PC-3 (cell line): ENCODE results near the gene PLEKHM3. TPM values are rescaled to one million over a fixed set of nuclear protein-coding genes. Genes with fewer than 3 reads are reported as not detected.

Experiments used
- ATAC-seq: fragments of 200-7000 bp; cut with Tn5 transposase; 2 replicates; pipeline ENCODE4 v1.9.1; 2020; ENCODE audit warnings: mild to moderate bottlenecking, moderate library complexity
- BruUV-seq: library from RNA; stranded (reverse); fragments of 400-500 nt; replicated peaks from 2 replicates; lab custom pipeline; 2021; lab: Mats Ljungman, UMichigan
- CTCF ChIA-PET: fragments of 300-600 bp; sonication (Branson Sonifier 250); formaldehyde crosslinking; loops from one replicate; lab custom pipeline; 2022; ENCODE audit warnings: antibody characterized with exemption; lab: Charles Lee
- POLR2A ChIA-PET: fragments of 300-600 bp; sonication (Branson Sonifier 250); formaldehyde crosslinking; loops from one replicate; lab custom pipeline; 2022; ENCODE audit warnings: antibody characterized with exemption; ENCODE audit not compliant: unreplicated experiment; lab: Charles Lee
- DNase-seq: peaks from one replicate; pipeline ENCODE4 v3.0.0-alpha.2; 2015
- H2AFZ ChIP-seq: fragments of 300-600 bp; sonication (generic); 2 replicates; pipeline ENCODE4 v1.6.0; 2016; ENCODE audit warnings: antibody characterized with exemption, low read length
- H3F3A ChIP-seq: fragments of 300-600 bp; sonication (generic); one replicate; pipeline ENCODE4 v1.6.0; 2017; ENCODE audit warnings: antibody characterized with exemption, low read length, control low read depth, mild to moderate bottlenecking; ENCODE audit not compliant: unreplicated experiment
- H3K27ac ChIP-seq: fragments of 300-600 bp; sonication (generic); 2 replicates; pipeline ENCODE4 v1.5.1; 2016; ENCODE audit warnings: mild to moderate bottlenecking, low read length
- H3K27me3 ChIP-seq: fragments of 300-600 bp; sonication (generic); 2 replicates; pipeline ENCODE4 v1.6.1; 2016; ENCODE audit warnings: low read length, mixed read lengths
- H3K36me3 ChIP-seq: fragments of 300-600 bp; sonication (generic); 2 replicates; pipeline ENCODE4 v1.6.1; 2016; ENCODE audit warnings: low read depth, mixed run types, low read length, mixed read lengths
- H3K4me1 ChIP-seq: fragments of 300-600 bp; sonication (generic); 2 replicates; pipeline ENCODE4 v1.5.1; 2016; ENCODE audit warnings: low read length; ENCODE audit not compliant: insufficient read depth
- H3K4me2 ChIP-seq: fragments of 300-600 bp; sonication (generic); 2 replicates; pipeline ENCODE4 v1.6.0; 2016; ENCODE audit warnings: low read length
- H3K4me3 ChIP-seq: fragments of 300-600 bp; sonication (generic); 2 replicates; pipeline ENCODE4 v1.5.1; 2016; ENCODE audit warnings: mild to moderate bottlenecking, low read length, mixed read lengths
- H3K79me2 ChIP-seq: fragments of 300-600 bp; sonication (generic); 2 replicates; pipeline ENCODE4 v1.6.1; 2017; ENCODE audit warnings: low read length, mixed read lengths
- H3K9ac ChIP-seq: fragments of 300-600 bp; sonication (generic); 2 replicates; pipeline ENCODE4 v1.6.0; 2016; ENCODE audit warnings: mild to moderate bottlenecking, low read length
- H3K9me2 ChIP-seq: fragments of 300-600 bp; sonication (generic); replicated peaks from 2 replicates; pipeline ENCODE4 v1.6.1; 2016; ENCODE audit warnings: mixed run types, low read length, mixed read lengths
- H3K9me3 ChIP-seq: fragments of 300-600 bp; sonication (generic); 2 replicates; pipeline ENCODE4 v1.6.1; 2016; ENCODE audit warnings: low read length, mixed read lengths
- H4K20me1 ChIP-seq: fragments of 300-600 bp; sonication (generic); 2 replicates; pipeline ENCODE4 v1.6.1; 2016; ENCODE audit warnings: low read length, mixed read lengths
- EZH2 ChIP-seq: fragments of 300-600 bp; sonication (generic); IDR thresholded peaks from one replicate; pipeline ENCODE4 v1.6.1; 2017; ENCODE audit warnings: antibody characterized with exemption, mild to moderate bottlenecking, low read length; ENCODE audit not compliant: unreplicated experiment
- EZH2phosphoT487 ChIP-seq: fragments of 300-600 bp; sonication (generic); IDR thresholded peaks from 2 replicates; pipeline ENCODE4 v1.6.1; 2018; ENCODE audit warnings: mild to moderate bottlenecking, antibody characterized with exemption, low read length, borderline replicate concordance
- intact Hi-C: fragments of 100-400 bp; cut with micrococcal nuclease; formaldehyde crosslinking; loops from 2 replicates; pipeline ENCODE4 v1.9.0; 2023
- total RNA-seq: library from RNA; depleted of rRNA; stranded (reverse); fragments of >200 nt; gene quantifications from 2 replicates; pipeline ENCODE4 v1.2.3, GENCODE V29; 2014
- TF ChIP-seq, protein P1 (sequence below): fragments of 300-600 bp; sonication (generic); conservative IDR thresholded peaks from 2 replicates; pipeline ENCODE4 v1.5.1; 2017; ENCODE audit warnings: antibody characterized with exemption, low read depth, mild to moderate bottlenecking, low read length

The PLEKHM3 gene
- total RNA-seq, 1 experiment from 2014 or later: 5.9 TPM

GRCh38 chr2:207901829-207902228, 123.5 kb downstream of the PLEKHM3 start:
- POLR2A ChIA-PET: no interaction called here

DNA sequence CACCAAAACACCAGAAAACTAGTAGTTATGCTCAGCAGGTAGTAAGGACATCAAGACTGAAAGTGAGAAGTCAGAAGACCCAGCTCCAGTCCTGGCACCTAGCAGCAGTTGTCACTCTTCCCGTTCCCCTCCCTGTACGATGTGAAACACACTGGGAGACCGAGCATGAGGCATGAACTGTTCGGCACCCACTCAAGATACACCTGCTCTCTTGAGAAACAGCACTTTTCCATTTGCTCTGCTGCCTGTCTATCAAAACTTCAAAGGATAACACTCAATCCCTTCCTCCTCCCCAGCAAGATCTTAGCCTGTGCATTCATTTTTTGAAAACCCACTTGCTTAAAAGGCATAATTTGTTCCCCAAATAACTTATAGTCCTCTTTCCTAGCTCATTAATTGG, 123.9 kb downstream of the PLEKHM3 start:
- no peaks in the 10 kb centered on the region for H3K79me2 ChIP-seq
- H2AFZ ChIP-seq: no peak overlapping the region
- no TSS peak for BruUV-seq
- no peaks in the 10 kb centered on the region for H3K9me2 ChIP-seq
- H3K27me3 ChIP-seq: no peaks in the 10 kb centered on the region
- H3K4me2 ChIP-seq: no peak overlapping the region
- H3K4me1 ChIP-seq: peaks cover 8% of the 10 kb centered on the region
- no peak overlapping the region for H3K27ac ChIP-seq
- TF ChIP-seq EZH2 (no peak), EZH2phosphoT487 (no peak)
- TF ChIP-seq, protein P1, sequence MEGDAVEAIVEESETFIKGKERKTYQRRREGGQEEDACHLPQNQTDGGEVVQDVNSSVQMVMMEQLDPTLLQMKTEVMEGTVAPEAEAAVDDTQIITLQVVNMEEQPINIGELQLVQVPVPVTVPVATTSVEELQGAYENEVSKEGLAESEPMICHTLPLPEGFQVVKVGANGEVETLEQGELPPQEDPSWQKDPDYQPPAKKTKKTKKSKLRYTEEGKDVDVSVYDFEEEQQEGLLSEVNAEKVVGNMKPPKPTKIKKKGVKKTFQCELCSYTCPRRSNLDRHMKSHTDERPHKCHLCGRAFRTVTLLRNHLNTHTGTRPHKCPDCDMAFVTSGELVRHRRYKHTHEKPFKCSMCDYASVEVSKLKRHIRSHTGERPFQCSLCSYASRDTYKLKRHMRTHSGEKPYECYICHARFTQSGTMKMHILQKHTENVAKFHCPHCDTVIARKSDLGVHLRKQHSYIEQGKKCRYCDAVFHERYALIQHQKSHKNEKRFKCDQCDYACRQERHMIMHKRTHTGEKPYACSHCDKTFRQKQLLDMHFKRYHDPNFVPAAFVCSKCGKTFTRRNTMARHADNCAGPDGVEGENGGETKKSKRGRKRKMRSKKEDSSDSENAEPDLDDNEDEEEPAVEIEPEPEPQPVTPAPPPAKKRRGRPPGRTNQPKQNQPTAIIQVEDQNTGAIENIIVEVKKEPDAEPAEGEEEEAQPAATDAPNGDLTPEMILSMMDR: no peak
- ChIA-PET POLR2A (no interaction called here), CTCF (no interaction called here)
- ATAC-seq (no peak), DNase-seq (no peak)
- H3F3A ChIP-seq: no peaks in the 10 kb centered on the region
- no peaks in the 10 kb centered on the region for H3K9me3 ChIP-seq
- intact Hi-C loops: no loop called here
- no peak overlapping the region for H3K4me3 ChIP-seq
- no peaks in the 10 kb centered on the region for H3K36me3 ChIP-seq
- no peaks in the 10 kb centered on the region for H4K20me1 ChIP-seq
- H3K9ac ChIP-seq: no peak overlapping the region

More at GRCh38 chr2:207901829-207902228, 123.5 kb downstream of the PLEKHM3 start:
- H3K9me3 ChIP-seq: no peaks in the 10 kb centered on the region
- no peak for ATAC-seq
- H3K27ac ChIP-seq: no peak overlapping the region
- no peaks in the 10 kb centered on the region for H3K27me3 ChIP-seq
- H3K4me2 ChIP-seq: no peak overlapping the region
- H3K9me2 ChIP-seq: no peaks in the 10 kb centered on the region
- no peaks in the 10 kb centered on the region for H3K36me3 ChIP-seq
- no peak for TF ChIP-seq EZH2
- TF ChIP-seq EZH2phosphoT487: no peak
- TF ChIP-seq, protein P1: no peak
- peaks cover 8% of the 10 kb centered on the region for H3K4me1 ChIP-seq
- no TSS peak for BruUV-seq
- no peak overlapping the region for H3K4me3 ChIP-seq
- no peaks in the 10 kb centered on the region for H3K79me2 ChIP-seq
- intact Hi-C loops: no loop called here
- H3K9ac ChIP-seq: no peak overlapping the region
- DNase-seq: no peak
- CTCF ChIA-PET: no interaction called here
- H4K20me1 ChIP-seq: no peaks in the 10 kb centered on the region
- H3F3A ChIP-seq: no peaks in the 10 kb centered on the region
- no peak overlapping the region for H2AFZ ChIP-seq

- H3K9me2 ChIP-seq: no peaks in the 10 kb centered on the region
- ChIA-PET POLR2A (no interaction called here), CTCF (interaction anchor here (0.6 kb wide), 1 partner anchor 106 kb away, joined by 5 read pairs; no protein-coding TSS in a partner anchor)
- no peak for DNase-seq
- H4K20me1 ChIP-seq: no peaks in the 10 kb centered on the region
- intact Hi-C loops: no loop called here
- no peaks in the 10 kb centered on the region for H3K36me3 ChIP-seq
- peaks cover 4% of the 10 kb centered on the region for H3K4me1 ChIP-seq
- no peak overlapping the region for H2AFZ ChIP-seq
- no peaks in the 10 kb centered on the region for H3K9me3 ChIP-seq
- H3F3A ChIP-seq: no peaks in the 10 kb centered on the region
- no peak overlapping the region for H3K27ac ChIP-seq
- no TSS peak for BruUV-seq
- H3K79me2 ChIP-seq: no peaks in the 10 kb centered on the region
- no peak overlapping the region for H3K9ac ChIP-seq
- no peak for ATAC-seq
- no peaks in the 10 kb centered on the region for H3K27me3 ChIP-seq
- TF ChIP-seq EZH2 (no peak), EZH2phosphoT487 (no peak)
- TF ChIP-seq, protein P1: no peak
- no peak overlapping the region for H3K4me3 ChIP-seq
- no peak overlapping the region for H3K4me2 ChIP-seq
Measured at GRCh38 chr2:207898354-207898695, 127.0 kb downstream of the PLEKHM3 start.
